ENCODE data around the gene TAOK2. TPM values are rescaled to one million over a fixed set of nuclear protein-coding genes. Genes with fewer than 3 reads are reported as not detected.
A peak's percentile ranks its signal among the peaks of the same experiment; 100 is the strongest.
"Not testable (repeated sequence)": the region's sequence is repeated elsewhere in the genome, so short reads cannot be mapped to it uniquely, and the experiment has no call there.

The TAOK2 gene
- polyA plus RNA-seq, 3 donors, result 1.1 to 19.2 (median 2.3) TPM

- H3K4me2 ChIP-seq (replicated peaks; ENCODE audit: extremely low read depth, low read length, poor library complexity, severe bottlenecking), result no peak overlapping the region
- peaks cover 10 to 13% of the 10 kb centered on the region in 2 donors for H3K4me1 ChIP-seq (ENCODE audit: control insufficient read depth in 1 of 2, insufficient read depth in 2 of 2, low read length in 2 of 2)
- Mint-ChIP-seq H3K27ac (peak overlapping the region in 1 of 7 donors; percentile 81), H3K4me3 (no peak overlapping the region), H3K9me3 (peaks cover 0 to 8% (median 5%) of the 10 kb centered on the region in 7 donors), H3K36me3 (peaks cover 0 to 2% of the 10 kb centered on the region in 2 donors), H3K27me3 (ENCODE audit: low read depth in 3 of 3) (peaks cover 23 to 36% (median 32%) of the 10 kb centered on the region in 3 donors), H3K4me1 (peaks cover 15% of the 10 kb centered on the region)
- intact Hi-C loops (cut with micrococcal nuclease), result no loop called here
- no peaks in the 10 kb centered on the region for H3K36me3 ChIP-seq (replicated peaks in 1 of 2; ENCODE audit: control insufficient read depth in 1 of 2, insufficient read depth in 2 of 2, low read length in 2 of 2)
- H2AFZ ChIP-seq (ENCODE audit: insufficient read depth, low read depth, low read length, poor library complexity, severe bottlenecking), result no peak overlapping the region
- TF ChIP-seq CTCF (IDR thresholded peaks at IDR 0.05), result no peak
- no peaks in the 10 kb centered on the region for H4K20me1 ChIP-seq (ENCODE audit: insufficient read depth, low read length)
- H3K9ac ChIP-seq (ENCODE audit: insufficient read depth, low read length, poor library complexity, severe bottlenecking), result no peak overlapping the region
- peaks cover 7 to 16% of the 10 kb centered on the region in 2 donors for H3K27me3 ChIP-seq (ENCODE audit: control insufficient read depth in 2 of 2, insufficient read depth in 2 of 2, low read length in 2 of 2)
- H3K9me3 ChIP-seq (replicated peaks in 1 of 2; ENCODE audit: control insufficient read depth in 1 of 2, insufficient read depth in 1 of 2, low read length in 2 of 2), result peaks cover 0 to 5% of the 10 kb centered on the region in 2 donors
- H3K79me2 ChIP-seq (ENCODE audit: insufficient read depth, low read length), result no peaks in the 10 kb centered on the region
- H3K27ac ChIP-seq (ENCODE audit: low read depth in 1 of 2, low read length in 2 of 2), result no peak overlapping the region
- no peak overlapping the region for H3K4me3 ChIP-seq (replicated peaks in 1 of 3; ENCODE audit: low read depth in 2 of 3, low read length in 3 of 3)
- DNase-seq, result no peak
- WGBS (ENCODE audit: insufficient coverage), result 91% methylated on average over 4 of the region's 8 CpGs
Measured at GRCh38 chr16:30016555-30017276, 43.0 kb downstream of the TAOK2 start.

DNA sequence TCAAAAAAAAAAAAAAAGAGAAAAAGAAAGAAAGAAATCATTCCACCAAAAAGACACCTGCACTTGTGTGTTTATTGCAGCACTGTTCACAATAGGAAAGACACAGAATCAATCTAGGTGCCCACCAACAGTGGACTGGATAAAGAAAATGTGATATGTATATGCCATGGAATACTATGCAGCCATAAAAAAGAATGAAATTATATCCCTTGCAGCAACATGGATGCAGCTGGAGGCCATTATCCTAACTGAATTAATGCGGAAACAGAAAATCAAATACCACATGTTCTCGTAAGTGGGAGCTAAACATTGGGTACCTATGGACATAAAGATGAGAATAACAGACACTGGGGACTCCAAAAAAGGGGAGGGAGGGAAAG, 43.6 kb downstream of the TAOK2 start:
- Histone ChIP-seq H3K36me3 (replicated peaks in 1 of 2; ENCODE audit: control insufficient read depth in 1 of 2, insufficient read depth in 2 of 2, low read length in 2 of 2) (no peaks in the 10 kb centered on the region), H3K27ac (ENCODE audit: low read depth in 1 of 2, low read length in 2 of 2) (no peak overlapping the region), H3K27me3 (ENCODE audit: control insufficient read depth in 2 of 2, insufficient read depth in 2 of 2, low read length in 2 of 2) (peaks cover 2 to 10% of the 10 kb centered on the region in 2 donors), H2AFZ (ENCODE audit: insufficient read depth, low read depth, low read length, poor library complexity, severe bottlenecking) (no peak overlapping the region), H3K4me3 (replicated peaks in 1 of 3; ENCODE audit: low read depth in 2 of 3, low read length in 3 of 3) (no peak overlapping the region), H3K79me2 (ENCODE audit: insufficient read depth, low read length) (no peaks in the 10 kb centered on the region), H3K9ac (ENCODE audit: insufficient read depth, low read length, poor library complexity, severe bottlenecking) (no peak overlapping the region), H3K4me2 (replicated peaks; ENCODE audit: extremely low read depth, low read length, poor library complexity, severe bottlenecking) (no peak overlapping the region), H3K9me3 (replicated peaks in 1 of 2; ENCODE audit: control insufficient read depth in 1 of 2, insufficient read depth in 1 of 2, low read length in 2 of 2) (no peaks in the 10 kb centered on the region), H3K4me1 (ENCODE audit: control insufficient read depth in 1 of 2, insufficient read depth in 2 of 2, low read length in 2 of 2) (peaks cover 11 to 15% of the 10 kb centered on the region in 2 donors), H4K20me1 (ENCODE audit: insufficient read depth, low read length) (no peaks in the 10 kb centered on the region)
- Mint-ChIP-seq H3K4me1 (peaks cover 14% of the 10 kb centered on the region), H3K27me3 (ENCODE audit: low read depth in 3 of 3) (peaks cover 17 to 31% (median 27%) of the 10 kb centered on the region in 3 donors), H3K27ac (no peak overlapping the region), H3K4me3 (no peak overlapping the region), H3K36me3 (no peaks in the 10 kb centered on the region), H3K9me3 (peaks cover 0 to 3% (median 2%) of the 10 kb centered on the region in 7 donors)
- DNase-seq, result no peak
- TF ChIP-seq CTCF (IDR thresholded peaks at IDR 0.05), result no peak
- intact Hi-C loops (cut with micrococcal nuclease), result no loop called here
- WGBS (ENCODE audit: insufficient coverage), result no CpG with 5 or more reads among the region's 2 CpGs

DNA sequence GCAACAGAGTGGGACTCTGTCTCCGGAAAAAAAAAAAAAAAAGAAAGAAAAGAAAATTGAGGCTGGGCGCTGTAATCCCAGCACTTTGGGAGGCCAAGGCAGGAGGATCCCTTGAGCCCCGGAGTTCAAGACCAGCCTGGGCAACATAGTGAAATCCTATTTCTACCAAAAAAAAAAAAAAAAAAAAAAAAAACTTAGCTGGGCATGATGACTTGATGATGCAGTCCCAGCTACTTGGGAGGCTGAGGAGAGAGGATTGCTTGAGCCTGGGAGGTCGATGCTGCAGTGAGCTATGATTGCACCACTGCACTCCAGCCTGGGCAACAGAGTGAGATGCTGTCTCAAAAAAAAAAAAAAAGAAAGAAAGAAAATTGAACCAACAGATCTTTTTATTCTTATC, 44.3 kb downstream of the TAOK2 start:
- H3K27ac Mint-ChIP-seq; H3K4me3 ChIP-seq (replicated peaks in 1 of 3; ENCODE audit: low read depth in 2 of 3, low read length in 3 of 3); H4K20me1 ChIP-seq (ENCODE audit: insufficient read depth, low read length); H3K79me2 ChIP-seq (ENCODE audit: insufficient read depth, low read length); H3K27me3 ChIP-seq (ENCODE audit: control insufficient read depth in 2 of 2, insufficient read depth in 2 of 2, low read length in 2 of 2); H3K4me2 ChIP-seq (replicated peaks; ENCODE audit: extremely low read depth, low read length, poor library complexity, severe bottlenecking); H3K9me3 Mint-ChIP-seq; H3K9ac ChIP-seq (ENCODE audit: insufficient read depth, low read length, poor library complexity, severe bottlenecking); H2AFZ ChIP-seq (ENCODE audit: insufficient read depth, low read depth, low read length, poor library complexity, severe bottlenecking); H3K36me3 Mint-ChIP-seq; DNase-seq; H3K27ac ChIP-seq (ENCODE audit: low read depth in 1 of 2, low read length in 2 of 2); H3K4me3 Mint-ChIP-seq; H3K36me3 ChIP-seq (replicated peaks in 1 of 2; ENCODE audit: control insufficient read depth in 1 of 2, insufficient read depth in 2 of 2, low read length in 2 of 2); intact Hi-C loops (cut with micrococcal nuclease); H3K9me3 ChIP-seq (replicated peaks in 1 of 2; ENCODE audit: control insufficient read depth in 1 of 2, insufficient read depth in 1 of 2, low read length in 2 of 2): not testable (repeated sequence)
- H3K4me1 Mint-ChIP-seq, result peaks cover 14% of the 10 kb centered on the region
- H3K4me1 ChIP-seq (ENCODE audit: control insufficient read depth in 1 of 2, insufficient read depth in 2 of 2, low read length in 2 of 2), result peaks cover 11 to 15% of the 10 kb centered on the region in 2 donors
- H3K27me3 Mint-ChIP-seq (ENCODE audit: low read depth in 3 of 3), result peaks cover 10 to 24% (median 21%) of the 10 kb centered on the region in 3 donors
- no CpG with 5 or more reads among the region's 4 CpGs for WGBS (ENCODE audit: insufficient coverage)
